Smooth muscle cell of the brain vasculature (primary cell): ENCODE data around the gene HDAC10.

Experiments used
- DNase-seq: peaks from one replicate; pipeline ENCODE4 v3.0.0-alpha.2; 2012; ENCODE audit warnings: low read depth, low spot score

HDAC10 gene

DNA sequence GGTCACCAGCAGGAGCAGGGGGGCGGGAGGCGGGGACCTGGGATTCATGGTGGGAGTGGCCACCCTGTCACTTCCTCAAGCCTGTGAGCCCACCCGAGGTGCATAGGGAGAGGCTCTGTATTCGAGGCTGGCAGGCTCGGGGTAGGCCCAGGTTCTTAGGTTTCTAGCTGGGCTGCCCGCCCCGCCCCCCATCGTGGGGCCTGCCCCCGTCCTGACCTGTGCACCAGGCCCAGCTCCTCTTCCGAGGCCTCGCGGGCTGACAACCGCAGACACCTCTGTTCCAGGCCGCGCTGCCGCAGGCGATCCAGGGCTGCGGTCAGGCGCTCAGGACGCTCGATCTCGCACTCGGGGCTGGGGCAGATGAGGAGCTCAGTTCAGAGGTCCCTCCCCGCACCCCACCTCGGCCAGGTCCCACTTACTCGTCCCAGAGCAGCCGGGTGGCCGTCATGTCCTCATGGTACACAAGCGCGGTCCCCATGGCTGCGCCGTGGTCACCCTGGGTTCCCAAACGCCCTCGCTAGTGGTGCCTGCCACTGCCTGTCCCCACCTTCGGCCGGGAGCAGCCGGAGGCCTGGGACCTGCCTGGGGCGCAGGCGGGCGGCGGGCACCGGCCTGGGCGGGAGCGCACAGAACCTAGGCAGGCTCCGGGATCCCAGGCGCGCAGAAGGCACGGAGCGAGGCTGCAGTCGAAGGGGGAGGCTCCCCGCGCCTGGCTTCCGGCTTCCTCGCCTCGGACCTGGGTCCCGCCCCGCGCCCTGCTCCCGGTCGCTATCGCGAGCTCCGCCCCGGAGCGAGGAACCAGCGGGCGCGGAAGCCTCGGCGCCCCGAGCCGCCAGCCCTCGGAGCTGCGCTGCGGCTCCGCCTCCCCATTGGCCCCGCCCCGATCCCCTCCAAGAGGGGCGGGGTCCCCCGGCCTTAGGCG lies at the start of gene HDAC10:
Gene HDAC10 (minus strand): TSS at position 711 of the 922 bp plus-strand sequence. CDS start 233 bp downstream, at position 478.
- DNase-seq = no peak

GRCh38 chr22:50300620-50301257 lies 49.7 kb upstream of the HDAC10 start:
- no peak for DNase-seq

DNA sequence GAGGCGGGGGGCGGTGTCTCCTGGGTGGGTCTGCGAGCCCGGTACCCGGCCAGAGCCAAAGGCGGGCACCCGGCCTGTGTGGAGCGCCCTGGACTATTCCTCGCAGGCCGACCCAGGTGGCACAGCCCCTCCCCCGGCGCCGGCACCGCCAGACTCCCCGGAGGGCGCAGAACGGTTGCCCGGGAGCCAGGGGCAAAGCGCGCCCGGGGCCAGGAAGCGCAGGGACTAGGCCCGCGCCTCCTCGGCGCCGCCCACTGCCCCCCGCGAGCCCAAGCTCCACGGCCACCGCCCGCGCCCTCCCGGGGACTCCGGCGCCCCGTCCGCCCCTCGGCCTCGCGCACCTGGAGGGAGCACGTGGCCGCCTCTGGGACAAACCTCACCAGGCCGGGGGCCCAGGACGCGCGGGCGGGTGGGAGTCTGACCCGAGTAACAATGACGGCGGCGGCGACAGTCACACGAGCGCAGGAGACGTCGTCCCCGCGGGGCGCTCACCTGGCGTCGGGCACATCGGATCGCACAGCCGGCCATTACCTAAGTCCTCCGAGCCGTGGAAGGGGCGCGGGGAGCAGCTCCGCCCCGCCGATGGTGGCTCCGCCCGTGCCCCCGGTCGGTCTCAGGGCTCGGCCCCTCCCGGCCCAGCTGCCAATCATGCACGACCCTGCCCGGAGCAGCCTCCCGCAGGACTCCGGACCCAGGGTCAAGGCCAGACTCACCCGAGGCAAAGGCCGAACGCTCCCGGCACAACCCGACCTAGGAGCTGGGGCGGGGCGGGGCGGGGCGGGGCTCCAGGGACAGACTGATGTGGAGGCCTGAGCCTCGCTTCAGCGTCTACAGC lies 48.9 kb upstream of the HDAC10 start:
- no peak for DNase-seq

GRCh38 chr22:50298937-50299784 lies 48.1 kb upstream of the HDAC10 start:
- no peak for DNase-seq

DNA sequence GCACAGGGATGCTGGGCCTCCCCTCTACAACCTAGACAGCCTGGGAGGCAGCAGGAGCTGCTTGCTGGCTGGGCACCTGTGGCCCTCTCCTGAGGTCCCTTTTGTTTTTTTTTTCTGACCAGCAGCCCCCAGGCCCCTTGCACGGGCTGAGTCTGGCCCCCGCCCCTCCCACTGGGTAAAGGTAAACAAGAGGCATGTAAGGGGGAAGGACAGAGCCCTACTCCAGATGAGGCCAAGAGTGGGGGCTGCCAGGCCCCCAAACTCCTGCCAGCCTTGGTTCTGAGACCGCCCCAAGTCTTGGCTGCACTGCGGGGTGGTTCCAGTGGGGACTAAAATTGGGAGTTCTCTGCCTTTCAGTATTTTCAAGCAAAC lies 47.2 kb upstream of the HDAC10 start:
- DNase-seq = no peak

GRCh38 chr22:50297510-50298265 lies 46.6 kb upstream of the HDAC10 start:
- no peak for DNase-seq

DNA sequence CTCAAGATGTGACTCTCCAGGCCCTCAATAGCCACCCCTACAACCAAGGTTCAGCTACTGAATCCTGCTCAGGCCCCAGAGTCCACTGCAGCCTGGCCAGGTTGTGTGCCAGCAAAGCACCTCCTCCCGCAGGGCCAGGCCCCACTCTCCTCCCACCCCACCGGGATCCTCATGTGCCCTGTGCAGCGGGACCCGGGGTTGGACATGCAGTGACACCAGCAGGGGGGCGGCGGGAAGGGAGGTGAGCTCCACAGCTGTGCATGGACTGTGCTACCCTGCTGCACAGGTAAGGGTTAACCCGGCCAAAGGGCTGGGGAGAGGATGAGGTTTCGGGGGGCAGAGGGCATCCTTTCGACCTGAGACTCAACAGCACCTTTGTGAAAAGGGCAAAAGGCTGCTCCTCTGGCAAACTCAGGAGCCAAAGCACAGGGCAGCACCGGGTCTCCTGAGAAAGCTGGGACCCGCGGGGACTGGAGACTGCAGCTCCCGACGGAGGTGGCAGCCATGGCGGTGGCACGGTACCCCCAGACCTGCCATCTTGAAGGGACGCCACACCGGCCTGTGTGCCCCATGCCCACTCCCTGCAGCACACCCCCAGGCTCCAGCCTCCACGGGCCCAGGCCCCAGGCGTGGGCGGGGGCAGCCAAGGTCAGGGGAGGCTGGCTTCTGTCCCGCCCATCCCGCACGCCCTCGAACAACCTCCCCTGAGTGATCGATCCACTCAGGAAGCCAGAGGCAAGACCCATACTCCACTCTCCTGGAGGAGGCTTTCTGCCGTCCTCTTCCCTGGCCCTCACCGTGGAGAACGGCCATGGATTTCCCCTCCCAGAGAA lies 45.8 kb upstream of the HDAC10 start:
- DNase-seq = no peak

DNA sequence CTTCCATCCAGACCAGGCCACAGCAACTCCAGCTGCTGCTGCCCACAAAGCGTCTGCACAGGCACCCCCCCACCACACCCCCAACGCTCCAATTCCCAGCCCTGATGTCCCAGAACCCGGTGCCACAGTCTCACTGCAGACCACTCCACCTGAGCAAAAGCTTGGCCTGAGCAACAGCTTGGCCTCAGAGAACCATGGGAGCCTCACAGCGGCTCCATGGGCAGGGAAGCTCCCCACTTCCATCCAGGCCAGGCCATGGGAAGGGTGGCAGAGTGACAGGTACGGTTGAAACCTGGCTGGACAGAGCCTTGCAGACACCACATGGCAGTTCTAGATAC lies 43.2 kb upstream of the HDAC10 start:
- DNase-seq = no peak

GRCh38 chr22:50293441-50294318 lies 42.6 kb upstream of the HDAC10 start:
- no peak for DNase-seq

DNA sequence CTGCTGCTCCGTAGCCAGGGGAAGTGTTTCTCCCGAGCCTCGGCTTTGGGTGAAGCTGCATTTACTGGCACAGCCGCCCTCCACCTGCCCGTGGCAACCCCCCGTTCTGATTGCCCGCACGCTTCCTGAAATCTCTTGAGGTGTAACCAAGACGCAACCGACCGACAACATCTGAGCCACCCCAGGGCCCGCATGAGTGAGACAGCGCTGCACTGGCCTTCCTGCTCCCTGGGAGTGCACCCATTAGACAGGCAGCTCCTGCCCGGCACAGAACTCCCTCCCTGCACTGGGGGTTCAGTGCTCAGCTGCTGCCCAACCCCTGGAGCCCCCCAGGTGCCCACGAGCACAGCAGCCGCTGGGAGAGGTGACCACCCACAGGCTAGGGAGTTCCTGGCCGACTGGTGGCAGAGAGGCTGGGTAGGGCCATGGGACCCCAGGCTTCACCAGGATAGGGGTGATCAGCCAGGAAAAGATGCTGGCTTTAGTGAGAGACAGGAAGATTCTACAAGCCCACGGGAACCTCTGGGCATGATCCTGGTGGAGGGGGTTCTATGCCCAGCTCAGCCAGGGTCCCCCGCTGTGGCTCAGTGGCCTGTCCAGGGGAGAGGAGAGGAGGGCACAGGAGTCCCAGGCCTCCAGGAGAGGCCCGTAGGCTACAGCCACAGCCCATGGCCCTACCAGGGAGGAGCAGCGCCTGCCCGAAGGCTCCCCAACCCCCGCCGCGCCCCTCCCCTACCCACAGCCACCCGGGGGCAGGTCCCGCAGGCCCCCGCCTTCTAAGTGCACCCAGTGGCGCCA lies 41.8 kb upstream of the HDAC10 start:
- DNase-seq = no peak

GRCh38 chr22:50289942-50290630 lies 39.0 kb upstream of the HDAC10 start:
- no peak for DNase-seq

DNA sequence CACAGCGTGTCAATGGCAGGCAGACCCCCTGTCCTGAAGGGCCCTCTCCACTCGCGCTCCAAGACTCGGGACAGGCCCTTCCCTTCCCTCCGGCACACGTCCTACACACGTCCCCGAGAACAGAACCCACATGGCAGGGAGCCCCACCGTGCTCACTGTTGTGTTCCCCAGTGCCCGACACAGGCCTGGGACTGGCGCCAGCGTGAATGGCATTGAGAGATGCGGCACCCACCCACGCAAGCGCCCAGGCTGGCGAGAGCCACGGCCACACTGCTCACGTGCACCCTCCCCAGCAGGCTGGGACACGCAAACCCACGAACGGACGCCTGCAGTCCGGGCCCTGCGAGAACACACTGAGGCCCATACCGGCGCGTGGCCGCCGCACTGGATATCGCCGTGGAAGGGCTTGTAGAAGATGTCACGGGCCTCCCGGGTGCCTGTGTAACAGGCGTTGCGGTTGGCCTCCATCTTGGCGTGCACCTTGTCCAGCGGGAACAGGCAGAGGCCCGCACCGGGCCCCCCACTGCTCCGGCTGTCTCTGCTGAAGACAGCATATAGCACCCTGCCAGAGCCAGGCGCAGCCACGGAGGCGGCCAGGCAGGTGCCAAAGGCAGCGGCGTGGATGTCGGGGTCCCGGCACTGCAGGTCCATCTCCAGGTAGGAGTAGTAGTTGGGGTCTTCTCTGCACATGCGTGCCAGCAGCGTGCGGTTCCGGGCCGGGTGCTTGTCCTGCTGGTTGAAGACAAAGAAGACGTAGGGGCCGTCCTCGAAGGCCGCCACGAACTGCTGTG lies 38.3 kb upstream of the HDAC10 start:
- no peak for DNase-seq

DNA sequence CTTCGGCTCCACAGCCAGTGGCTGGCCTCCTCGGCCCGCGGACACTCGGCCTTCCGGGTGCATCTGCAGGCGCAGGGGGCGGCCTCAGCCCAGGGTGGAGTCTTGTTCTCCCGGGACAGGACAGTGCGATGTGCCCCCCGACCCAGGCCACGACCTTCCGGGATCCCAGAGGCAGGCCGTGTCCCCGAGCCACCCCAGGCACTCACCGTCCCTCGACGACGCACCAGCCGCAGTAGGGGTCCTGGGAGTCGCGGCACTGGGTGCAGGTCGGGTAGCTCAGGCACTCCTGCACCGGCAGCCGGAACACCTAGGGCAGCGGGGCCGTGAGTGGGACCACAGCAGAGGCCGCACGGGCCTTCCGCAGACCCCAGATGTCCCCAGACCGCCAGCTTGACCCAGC lies 36.7 kb upstream of the HDAC10 start:
- DNase-seq = no peak

GRCh38 chr22:50286701-50287318 lies 35.7 kb upstream of the HDAC10 start:
- DNase-seq = no peak

- no peak for DNase-seq
Observed at GRCh38 chr22:50286275-50286674, 35.2 kb upstream of the HDAC10 start.
